Thymus (tissue), 11 donors: ENCODE measurements around the gene GET3. TPM values are rescaled to one million over a fixed set of nuclear protein-coding genes. Genes with fewer than 3 reads are reported as not detected.
"Not testable (repeated sequence)": the region's sequence is repeated elsewhere in the genome, so short reads cannot be mapped to it uniquely, and the experiment has no call there.

ENCODE experiments used
- DNase-seq, 9 donors: peaks; one replicate each; pipeline ENCODE4 v3.0.0-alpha.2; 2013; ENCODE audit warnings: low spot score in 9 of 9, low read depth in 6 of 9, missing footprints in 1 of 9
- H3K27ac ChIP-seq, 2 donors: one replicate each; pipeline ENCODE4 v1.5.1; 2013; ENCODE audit warnings: control low read depth in 1 of 2, low read depth in 1 of 2, low read length in 1 of 2, mild to moderate bottlenecking in 1 of 2, moderate library complexity in 1 of 2
- H3K27me3 ChIP-seq, 2 donors: one replicate each; pipeline ENCODE4 v1.5.1; 2013; ENCODE audit warnings: low read length in 1 of 2; ENCODE audit not compliant: control insufficient read depth in 2 of 2, insufficient read depth in 1 of 2
- H3K36me3 ChIP-seq, 2 donors: one replicate each; pipeline ENCODE4 v1.5.1; 2013; ENCODE audit warnings: low read length in 1 of 2, mild to moderate bottlenecking in 1 of 2, moderate library complexity in 1 of 2; ENCODE audit not compliant: control insufficient read depth in 2 of 2, insufficient read depth in 2 of 2
- H3K4me1 ChIP-seq, 2 donors: one replicate each; pipeline ENCODE4 v1.5.1; 2013; ENCODE audit warnings: low read length in 2 of 2; ENCODE audit not compliant: control insufficient read depth in 2 of 2, insufficient read depth in 2 of 2
- H3K4me3 ChIP-seq, 2 donors: one replicate each; pipeline ENCODE4 v1.5.1; 2013; ENCODE audit warnings: low read length in 2 of 2, control low read depth in 1 of 2, mild to moderate bottlenecking in 1 of 2
- H3K9me3 ChIP-seq, 2 donors: one replicate each; pipeline ENCODE4 v1.5.1; 2013; ENCODE audit warnings: low read length in 1 of 2, mild to moderate bottlenecking in 1 of 2; ENCODE audit not compliant: control insufficient read depth in 2 of 2, insufficient read depth in 1 of 2
- WGBS: extraction: QIAGEN DNeasy Blood & Tissue Kit; methylation state at CpG from one replicate; pipeline ENCODE4 v1.1.7; 2013; 5-methylcytosine and 5-hydroxymethylcytosine counted together
- polyA plus RNA-seq: library from polyadenylated mRNA; stranded (reverse); fragments of 200-250 nt; gene quantifications from one replicate; pipeline ENCODE4 v1.2.3, GENCODE V29; 2013
- total RNA-seq: library from RNA; stranded (reverse); fragments of 120-200 nt; gene quantifications from one replicate; pipeline ENCODE4 v1.2.4, GENCODE V29; 2013
- donor health status: healthy.

The GET3 gene
- total and polyA plus RNA-seq, 2 donors = 50.0 to 67.2 TPM

GRCh38 chr19:12722566-12723380 is 14.5 kb upstream of the GET3 start:
- peaks cover 24 to 35% of the 10 kb centered on the region in 2 donors for H3K4me1 ChIP-seq
- peak; percentile 89 to 99 (median 97) for DNase-seq
- no peaks in the 10 kb centered on the region for H3K27me3 ChIP-seq
- peak overlapping the region; percentile 86 to 95 for H3K27ac ChIP-seq
- peak overlapping the region; percentile 63 to 100 for H3K4me3 ChIP-seq
- under 1% methylated on average over 32 of the region's 32 CpGs for WGBS
- no peaks in the 10 kb centered on the region for H3K9me3 ChIP-seq
- peaks cover 11 to 23% of the 10 kb centered on the region in 2 donors for H3K36me3 ChIP-seq

GRCh38 chr19:12723381-12723640 is 14.0 kb upstream of the GET3 start:
- Histone ChIP-seq H3K9me3 (no peaks in the 10 kb centered on the region), H3K36me3 (peaks cover 14 to 24% of the 10 kb centered on the region in 2 donors), H3K27me3 (no peaks in the 10 kb centered on the region), H3K4me3 (peak overlapping the region; percentile 63 to 100), H3K27ac (peak overlapping the region; percentile 58 to 80), H3K4me1 (peaks cover 24 to 35% of the 10 kb centered on the region in 2 donors)
- under 1% methylated on average over 7 of the region's 7 CpGs for WGBS
- no peak for DNase-seq

- H3K27ac ChIP-seq = peak within 1 kb of the TSS; percentile 58 to 80
- DNase-seq = peak in 5 of 9 donors; percentile 56 to 85 (median 73)
- H3K9me3 ChIP-seq = no peaks in the 10 kb centered on the region
- WGBS = 5% methylated on average over 28 of the region's 28 CpGs
- peaks cover 13 to 24% of the 10 kb centered on the region in 2 donors for H3K36me3 ChIP-seq
- H3K4me3 ChIP-seq = peak within 1 kb of the TSS; percentile 63 to 100
- peaks cover 24 to 35% of the 10 kb centered on the region in 2 donors for H3K4me1 ChIP-seq
- H3K27me3 ChIP-seq = no peaks in the 10 kb centered on the region
Observed at GRCh38 chr19:12723641-12724426, 13.5 kb upstream of the GET3 start, which contains the start of gene TNPO2. Gene TNPO2, minus strand, starts transcription at chr19:12723932. Its CDS starts 2,955 bp downstream, at chr19:12720977.

GRCh38 chr19:12725612-12726011 is 11.7 kb upstream of the GET3 start:
- not testable (repeated sequence) for H3K27ac ChIP-seq, H3K4me3 ChIP-seq, H3K9me3 ChIP-seq, H3K27me3 ChIP-seq, DNase-seq
- Histone ChIP-seq H3K4me1 (peaks cover 22 to 30% of the 10 kb centered on the region in 2 donors), H3K36me3 (peaks cover 26 to 30% of the 10 kb centered on the region in 2 donors)
- 96% methylated on average over 10 of the region's 10 CpGs for WGBS

DNA sequence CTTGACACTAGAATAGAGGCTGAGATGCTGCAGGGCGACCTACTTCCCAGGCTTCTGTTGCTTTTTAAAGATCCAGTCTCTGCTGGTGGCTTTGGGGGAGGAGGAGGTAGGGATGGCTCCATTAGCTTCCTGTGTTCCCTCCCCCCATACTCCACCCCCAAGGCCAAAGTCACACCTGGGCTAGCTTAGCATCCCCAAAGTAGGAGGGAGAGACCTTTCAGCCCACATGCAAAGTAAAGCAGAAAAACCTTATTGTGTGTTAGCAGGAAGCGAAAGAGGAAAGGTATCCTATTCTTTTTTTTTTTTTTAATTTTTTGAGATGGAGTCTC is 10.3 kb upstream of the GET3 start:
- peaks cover 11 to 20% of the 10 kb centered on the region in 2 donors for H3K4me1 ChIP-seq
- no peaks in the 10 kb centered on the region for H3K9me3 ChIP-seq
- WGBS = 97% methylated on average over 2 of the region's 2 CpGs
- H3K27ac ChIP-seq = no peak overlapping the region
- H3K4me3 ChIP-seq = no peak overlapping the region
- no peak for DNase-seq
- peaks cover 38 to 39% of the 10 kb centered on the region in 2 donors for H3K36me3 ChIP-seq
- H3K27me3 ChIP-seq = no peaks in the 10 kb centered on the region

DNA sequence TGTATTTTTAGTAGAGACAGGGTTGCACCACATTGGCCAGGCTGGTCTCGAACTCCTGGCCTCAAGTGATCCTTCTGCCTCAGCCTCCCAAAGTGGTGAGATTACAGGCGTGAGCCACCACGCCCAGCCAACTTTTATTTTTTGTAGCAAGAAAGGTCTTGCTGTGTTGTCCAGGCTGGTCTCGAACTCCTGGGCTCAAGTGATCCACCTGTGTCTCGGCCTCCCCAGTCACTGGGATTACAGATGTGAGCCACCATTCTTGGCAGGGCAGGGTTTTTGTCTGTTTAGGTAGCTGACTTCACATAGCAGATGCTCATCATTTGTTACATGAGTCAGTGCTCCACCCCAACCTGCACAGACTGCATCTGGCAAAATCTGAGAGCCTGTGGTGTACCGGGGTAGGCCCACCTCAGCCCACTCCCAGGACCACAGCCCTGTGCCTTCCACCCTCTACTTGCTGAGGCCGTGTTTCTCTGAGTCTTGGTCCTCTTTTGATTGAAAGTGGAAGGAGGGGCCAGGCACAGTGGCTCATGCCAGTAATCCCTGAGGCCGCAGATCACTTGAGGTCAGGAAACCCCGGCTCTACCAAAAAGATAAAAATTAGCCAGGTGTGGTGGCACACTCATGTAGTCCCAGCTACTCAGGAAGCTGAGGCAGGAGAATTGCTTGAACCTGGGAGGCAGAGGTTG is 9.4 kb upstream of the GET3 start:
- Histone ChIP-seq H3K36me3 (peaks cover 39 to 45% of the 10 kb centered on the region in 2 donors), H3K27ac (no peak overlapping the region), H3K4me3 (no peak overlapping the region), H3K27me3 (no peaks in the 10 kb centered on the region), H3K4me1 (peaks cover 13 to 25% of the 10 kb centered on the region in 2 donors), H3K9me3 (no peaks in the 10 kb centered on the region)
- DNase-seq = no peak
- WGBS = 98% methylated on average over 9 of the region's 9 CpGs

GRCh38 chr19:12730064-12730463 is 7.2 kb upstream of the GET3 start:
- Histone ChIP-seq H3K27ac (no peak overlapping the region), H3K4me1 (peaks cover 7 to 20% of the 10 kb centered on the region in 2 donors), H3K9me3 (no peaks in the 10 kb centered on the region), H3K27me3 (no peaks in the 10 kb centered on the region), H3K4me3 (no peak overlapping the region), H3K36me3 (peaks cover 39 to 47% of the 10 kb centered on the region in 2 donors)
- WGBS = 94% methylated on average over 3 of the region's 3 CpGs
- no peak for DNase-seq

GRCh38 chr19:12731337-12731736 is 6.0 kb upstream of the GET3 start:
- Histone ChIP-seq H3K4me1 (peaks cover 8 to 26% of the 10 kb centered on the region in 2 donors), H3K9me3 (no peaks in the 10 kb centered on the region), H3K27ac (no peak overlapping the region), H3K36me3 (peaks cover 39 to 47% of the 10 kb centered on the region in 2 donors), H3K27me3 (no peaks in the 10 kb centered on the region), H3K4me3 (no peak overlapping the region)
- WGBS = 98% methylated on average over 24 of the region's 24 CpGs
- DNase-seq = no peak
